Fibroblast of upper back skin (primary cell): Measurements from ENCODE around the gene ANXA10.
A peak's percentile ranks its signal among the peaks of the same experiment; 100 is the strongest.
"Not testable (repeated sequence)": the region's sequence is repeated elsewhere in the genome, so short reads cannot be mapped to it uniquely, and the experiment has no call there.

Source experiments
- DNase-seq: peaks from one replicate; pipeline ENCODE4 v3.0.0-alpha.2; 2013

The ANXA10 gene

DNA sequence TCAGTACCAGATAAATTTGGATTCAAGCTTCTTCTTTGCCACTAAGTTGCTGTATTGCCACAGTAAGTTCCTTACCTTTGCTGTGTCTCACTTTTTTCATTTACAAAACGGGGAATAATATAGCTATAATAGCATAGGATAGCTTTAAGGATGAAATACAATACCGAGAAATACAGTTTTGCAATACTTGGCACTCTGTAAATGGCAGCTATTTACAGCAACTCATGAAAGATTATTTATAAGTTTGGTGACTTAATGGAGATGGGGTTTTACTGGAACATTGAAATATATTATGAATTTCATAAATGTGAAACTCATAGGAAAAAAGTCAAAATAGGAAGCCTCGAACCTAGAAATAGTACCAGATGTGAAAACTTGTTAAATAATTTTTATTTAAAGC, 27.6 kb downstream of the ANXA10 start:
- no peak for DNase-seq

DNA sequence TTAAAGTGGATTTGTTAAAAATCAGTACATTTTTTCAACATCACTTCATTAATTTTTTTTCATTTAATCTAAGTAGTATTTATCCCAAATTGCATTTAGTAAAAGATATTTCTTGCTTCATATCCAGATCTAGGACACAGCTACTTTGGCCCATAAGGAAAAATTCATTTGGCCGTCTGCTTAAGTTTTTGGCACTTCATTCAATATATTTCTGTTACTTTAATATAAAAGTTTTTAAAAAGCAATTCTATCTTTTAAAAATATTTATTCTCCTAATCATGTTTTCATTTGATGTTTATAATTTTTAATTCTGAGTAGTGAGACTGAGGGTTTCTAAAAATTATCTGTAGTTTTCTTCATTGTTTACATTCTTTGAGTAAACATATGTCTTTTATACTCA, 28.5 kb downstream of the ANXA10 start:
- no peak for DNase-seq

DNA sequence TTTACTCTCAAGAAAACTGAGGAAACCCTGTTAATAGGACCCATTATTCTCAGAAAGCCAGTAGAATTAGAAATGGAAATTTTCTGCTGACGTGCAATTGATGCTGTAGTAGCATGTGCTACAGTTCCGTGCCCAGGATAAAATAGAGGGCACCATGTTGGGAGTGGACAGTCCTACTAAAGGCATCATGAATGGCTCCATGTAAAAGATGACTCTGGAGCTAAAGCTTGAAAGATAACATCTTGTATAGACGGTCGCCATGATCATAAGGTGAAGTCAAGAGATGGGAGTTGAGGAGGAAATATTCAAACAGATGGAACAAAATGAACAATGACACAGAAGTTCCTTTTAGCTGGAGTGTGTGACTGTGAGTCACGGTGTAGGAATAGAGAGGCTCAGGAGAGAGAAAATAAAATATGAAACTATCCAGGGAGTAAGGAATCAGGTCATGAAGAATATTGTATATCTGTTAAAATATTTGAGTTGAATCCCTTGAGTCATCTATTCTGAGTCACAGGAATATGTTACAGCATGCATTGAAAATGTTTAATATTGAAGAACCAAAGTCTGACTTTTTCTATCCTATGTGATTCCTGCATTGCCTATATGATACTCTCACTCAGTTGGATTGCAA, 31.8 kb downstream of the ANXA10 start:
- peak; percentile 82 for DNase-seq

DNA sequence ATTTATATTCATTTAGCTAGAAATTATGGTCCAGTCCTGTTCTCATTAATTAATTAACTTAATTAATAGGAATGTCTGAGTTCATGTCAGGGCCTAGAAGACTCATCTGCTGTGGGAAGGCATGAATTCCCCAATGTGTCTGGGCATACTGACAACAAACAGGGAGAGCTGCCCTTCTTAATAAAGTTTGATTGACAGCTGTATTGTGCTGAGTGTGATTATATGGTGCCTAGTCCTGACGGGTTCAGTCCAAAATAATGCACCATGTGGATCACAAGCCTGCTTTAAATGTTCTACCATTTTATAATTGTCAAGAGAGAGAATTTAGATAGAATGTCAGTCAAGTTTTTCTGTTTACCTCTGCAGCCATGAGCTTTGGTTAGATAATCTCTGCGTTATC, 34.6 kb downstream of the ANXA10 start:
- DNase-seq: no peak

DNA sequence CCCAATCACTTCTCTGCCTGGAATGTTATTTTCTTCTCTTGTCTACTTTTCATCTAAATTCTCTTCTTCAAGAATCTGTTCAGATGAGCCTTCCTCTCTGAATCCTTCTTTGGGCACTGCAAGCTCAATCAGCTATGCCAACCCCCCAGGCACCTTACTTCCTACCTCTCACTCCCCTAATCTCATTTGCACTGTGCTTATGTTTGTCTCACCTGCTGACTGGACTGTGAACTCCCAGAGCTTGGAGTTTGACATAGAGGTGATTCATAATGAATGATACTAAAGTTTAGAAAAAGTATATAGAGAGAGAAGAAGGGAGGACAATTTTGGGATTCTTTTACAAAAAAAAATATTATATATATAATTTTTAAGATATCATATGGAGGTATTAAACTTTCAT, 36.3 kb downstream of the ANXA10 start:
- no peak for DNase-seq

DNA sequence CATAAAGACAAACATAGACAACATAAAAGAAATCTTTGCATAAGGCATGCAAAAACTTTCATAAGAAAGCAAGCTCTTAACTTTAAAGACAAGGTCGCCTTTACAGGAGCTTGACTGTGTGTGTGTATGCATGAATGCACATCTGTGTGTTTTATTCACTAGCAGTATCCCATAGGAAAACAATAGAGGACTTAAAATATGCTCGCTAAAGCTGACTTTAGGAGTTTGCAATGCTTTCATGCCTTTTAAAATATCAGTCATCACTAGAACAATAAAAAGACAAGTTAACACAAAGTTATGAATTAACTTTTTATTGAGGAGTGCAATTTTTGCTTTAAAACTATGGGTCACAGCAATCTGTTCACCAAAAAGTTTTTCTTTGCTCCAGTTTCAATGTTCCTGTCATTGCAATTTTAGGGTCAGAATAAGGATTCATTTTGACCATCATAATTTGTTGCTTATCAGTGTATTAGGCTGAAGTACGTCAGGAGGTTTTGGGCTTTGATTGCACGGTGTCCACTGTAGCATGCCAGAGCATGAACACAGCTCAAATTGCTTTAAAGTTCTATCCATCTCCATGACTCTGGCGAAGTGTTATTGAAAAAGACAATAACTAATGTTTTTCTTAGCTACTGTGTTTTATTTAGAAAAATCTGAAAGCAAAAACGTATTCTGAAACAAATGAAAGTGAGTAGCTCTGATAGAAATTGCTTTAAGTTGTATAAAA, 36.9 kb downstream of the ANXA10 start:
- no peak for DNase-seq

DNA sequence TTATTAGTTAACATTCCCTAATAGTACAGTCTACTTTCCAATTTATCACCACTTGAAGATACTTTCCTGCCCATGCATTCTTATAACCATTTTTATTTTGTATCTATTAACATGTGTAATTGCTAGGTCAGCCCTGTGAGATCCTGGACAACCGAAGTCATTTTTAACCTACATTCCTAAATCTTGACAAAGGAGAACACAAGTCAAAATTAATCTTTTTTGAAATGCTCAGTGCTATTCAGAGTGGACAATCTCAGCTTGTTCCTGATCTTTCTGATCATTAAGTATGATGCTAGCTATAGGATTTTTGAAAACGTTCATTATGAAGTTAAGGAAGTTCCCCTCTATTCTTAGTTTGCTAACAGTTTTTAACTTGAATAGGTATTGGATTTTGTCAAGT, 37.5 kb downstream of the ANXA10 start:
- no peak for DNase-seq

DNA sequence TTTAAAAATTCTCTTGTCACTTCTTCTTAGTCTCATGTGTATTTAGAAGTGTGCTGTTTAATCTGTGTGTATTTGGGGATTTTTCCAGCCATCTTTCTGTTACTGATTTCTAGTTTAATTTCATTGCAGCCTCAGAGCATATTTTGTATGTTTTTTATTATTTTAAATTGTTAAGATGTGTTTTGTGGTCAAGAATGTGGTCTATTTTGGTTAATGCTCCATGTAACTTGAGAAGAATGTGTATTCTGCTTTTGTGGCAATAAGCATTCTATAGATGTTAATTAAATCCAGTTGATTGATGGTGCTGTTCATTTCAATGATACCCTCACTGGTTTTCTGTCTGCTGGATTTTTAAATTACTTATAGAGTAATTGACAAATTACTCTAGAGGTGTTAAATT, 38.9 kb downstream of the ANXA10 start:
- DNase-seq: peak; percentile 59

DNA sequence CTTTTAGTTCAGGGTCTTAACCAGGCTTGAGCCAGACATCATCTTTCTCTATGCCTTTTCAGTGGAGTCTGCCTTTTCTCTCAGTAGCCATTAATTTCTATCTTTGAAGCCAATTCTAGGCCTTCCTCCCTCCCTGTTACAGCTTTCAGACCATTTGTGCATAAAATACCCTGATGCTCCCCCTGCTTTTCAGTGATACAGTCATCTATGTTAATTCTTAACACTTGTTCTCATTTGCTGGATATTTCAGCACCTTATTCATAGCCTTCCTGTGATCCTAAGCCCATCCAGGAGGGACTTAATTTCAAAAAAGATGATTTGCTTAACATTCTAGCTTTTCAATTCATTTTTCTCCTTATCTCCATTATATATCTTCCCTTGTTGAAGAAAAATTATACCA, 42.3 kb downstream of the ANXA10 start:
- DNase-seq: no peak

DNA sequence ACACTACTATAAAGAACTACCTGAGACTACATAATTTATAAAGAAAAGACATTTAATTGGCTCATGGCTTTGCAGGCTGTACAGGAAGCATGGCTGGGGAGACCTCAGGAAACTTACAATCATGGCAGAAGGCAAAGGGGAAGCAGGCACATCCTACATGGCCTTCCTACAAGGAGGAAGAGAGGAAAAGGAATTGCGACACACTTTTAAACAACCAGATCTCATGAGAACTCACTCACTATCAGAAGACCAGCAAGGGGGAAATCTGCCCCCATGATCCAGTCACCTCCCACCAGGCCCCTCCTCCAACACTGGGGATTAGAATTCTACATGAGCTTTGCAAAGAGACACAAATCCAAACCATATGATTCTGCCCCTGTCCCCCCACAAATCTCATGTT, 43.5 kb downstream of the ANXA10 start:
- not testable (repeated sequence) for DNase-seq

DNA sequence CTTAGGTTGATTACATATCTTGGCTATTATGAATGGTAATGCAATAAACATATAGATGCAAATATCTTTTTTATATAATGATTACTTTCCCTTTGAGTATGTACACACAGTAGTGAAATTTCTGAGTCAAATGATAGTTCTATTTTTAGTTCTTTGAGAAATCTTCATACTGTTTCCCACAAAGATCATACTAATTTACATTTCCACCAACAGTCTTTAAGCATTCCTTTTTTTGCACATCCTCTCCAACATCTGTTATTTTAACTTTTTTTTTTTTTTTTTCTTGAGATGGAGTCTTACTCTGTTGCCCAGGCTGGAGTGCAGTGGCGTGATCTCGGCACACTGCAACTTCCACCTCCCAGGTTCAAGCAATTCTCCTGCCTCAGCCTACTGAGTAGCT, 45.4 kb downstream of the ANXA10 start:
- DNase-seq: peak; percentile 56

DNA sequence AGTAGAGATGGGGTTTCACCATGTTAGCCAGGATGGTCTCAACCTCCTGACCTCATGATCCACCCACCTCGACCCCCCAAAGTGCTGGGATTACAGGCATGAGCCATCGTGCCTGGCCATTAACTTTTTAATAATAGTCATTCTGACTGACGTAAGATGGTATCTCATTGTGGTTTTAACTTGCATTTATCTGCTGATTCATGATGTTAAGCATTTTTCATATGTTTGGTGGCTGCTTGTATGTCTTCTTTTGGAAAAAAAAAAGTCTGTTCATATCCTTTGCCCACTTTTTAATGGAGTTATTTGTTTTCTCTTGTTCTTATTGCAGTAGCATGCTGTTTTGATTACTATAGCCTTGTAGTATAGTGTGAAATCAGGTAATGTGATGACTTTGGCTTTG, 45.8 kb downstream of the ANXA10 start:
- DNase-seq: peak; percentile 93

DNA sequence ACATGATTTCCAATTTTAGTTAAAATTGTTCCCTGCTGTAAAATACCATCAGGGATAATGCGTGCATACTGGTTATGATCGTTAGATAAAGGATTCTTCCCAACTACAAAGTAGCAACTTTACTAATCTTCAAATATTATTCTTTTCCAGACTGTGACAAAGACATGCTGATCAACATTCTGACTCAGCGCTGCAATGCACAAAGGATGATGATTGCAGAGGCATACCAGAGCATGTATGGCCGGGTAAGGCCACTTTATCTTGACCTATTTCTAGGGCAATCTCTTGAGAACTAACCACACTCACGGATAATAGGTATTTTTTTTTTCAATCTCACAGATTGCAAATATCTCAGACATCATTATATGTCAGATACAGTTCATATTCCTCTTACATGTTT, 47.0 kb downstream of the ANXA10 start:
- DNase-seq: peak; percentile 67

DNA sequence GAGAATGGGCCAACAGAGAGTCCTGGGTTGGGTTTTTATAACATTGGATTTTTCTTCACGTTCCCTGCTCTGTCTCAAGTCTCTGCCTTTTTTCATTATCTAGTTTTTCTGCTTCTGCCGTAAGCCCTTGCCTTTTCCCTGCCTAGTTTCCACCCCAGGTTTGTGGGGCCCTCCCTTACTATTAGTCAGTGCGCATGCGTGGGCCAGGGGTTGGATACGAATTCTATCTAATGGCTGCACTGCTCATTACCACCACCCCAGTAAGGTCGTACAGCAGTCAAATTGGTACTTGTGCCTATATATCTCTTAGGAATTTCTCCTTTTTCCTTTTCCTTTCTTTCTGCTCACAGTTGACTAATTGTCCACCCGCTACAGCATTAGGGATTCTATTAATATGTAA, 49.4 kb downstream of the ANXA10 start:
- no peak for DNase-seq

DNA sequence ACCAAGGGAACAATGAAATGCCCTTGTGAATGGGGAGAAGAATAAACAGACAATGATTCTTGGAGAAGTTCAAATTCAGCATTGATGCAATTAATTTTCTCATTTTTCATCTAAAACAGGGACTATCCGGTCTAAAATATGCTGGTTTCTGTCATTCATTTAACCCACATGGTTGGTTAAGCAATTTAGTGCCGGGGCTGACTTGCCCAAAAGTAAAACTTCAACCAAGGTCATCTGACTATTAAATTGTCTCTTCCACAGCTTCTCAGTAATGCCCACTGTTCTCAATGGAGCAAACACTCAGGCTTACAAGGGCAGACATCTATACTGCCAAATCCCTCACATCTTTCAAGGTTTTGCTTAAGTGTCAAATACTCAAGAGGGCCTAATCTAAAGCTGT, 51.3 kb downstream of the ANXA10 start:
- DNase-seq: no peak

DNA sequence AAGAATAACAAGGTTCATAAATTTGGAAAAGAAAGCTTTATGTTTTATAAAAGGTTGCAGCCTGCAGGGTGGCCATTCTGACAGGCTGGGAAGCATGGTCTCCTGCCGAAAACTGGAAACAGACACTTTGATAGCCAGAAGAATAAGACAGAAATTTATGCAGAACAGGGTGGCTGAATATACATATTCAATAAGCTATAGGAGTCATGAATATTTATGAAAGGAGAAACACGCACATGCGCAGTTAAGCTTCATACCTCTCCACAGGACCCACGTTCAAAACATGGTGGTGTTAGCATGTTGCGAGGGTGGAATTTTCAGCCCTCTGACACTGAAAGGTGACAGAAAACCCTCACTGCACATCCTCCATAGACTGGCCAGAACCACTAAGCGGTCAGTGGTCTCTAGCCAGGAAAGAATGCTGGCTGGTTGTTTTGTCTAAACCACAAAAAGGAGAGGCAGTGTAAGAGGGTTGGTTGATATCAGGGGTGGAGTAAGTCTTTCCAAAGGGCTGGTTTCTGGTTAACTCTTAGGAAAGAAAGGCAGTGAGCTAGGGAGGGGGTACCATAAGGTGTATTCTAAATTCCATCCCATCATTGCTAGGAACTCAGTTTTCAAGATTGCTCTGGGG, 58.2 kb downstream of the ANXA10 start:
- peak; percentile 24 for DNase-seq

DNA sequence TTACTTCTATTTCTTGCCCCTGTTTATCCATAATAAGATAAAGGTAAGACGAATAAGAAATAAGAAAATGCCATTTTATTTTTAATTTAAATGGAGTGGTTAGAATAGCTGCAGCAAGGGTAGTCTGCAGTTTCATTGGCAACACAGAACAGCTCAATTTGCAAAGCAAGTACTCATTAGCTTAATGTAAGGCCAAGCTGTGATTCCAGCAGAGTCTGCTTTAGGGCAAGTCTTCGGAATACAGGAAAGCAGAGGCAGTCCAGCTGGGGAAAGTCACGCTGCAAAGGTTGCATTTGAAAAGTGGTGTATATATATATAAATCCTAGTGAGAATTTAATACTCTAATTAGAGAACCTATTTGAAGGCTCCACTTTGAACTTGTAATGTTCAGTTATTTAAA, 59.0 kb downstream of the ANXA10 start:
- no peak for DNase-seq

DNA sequence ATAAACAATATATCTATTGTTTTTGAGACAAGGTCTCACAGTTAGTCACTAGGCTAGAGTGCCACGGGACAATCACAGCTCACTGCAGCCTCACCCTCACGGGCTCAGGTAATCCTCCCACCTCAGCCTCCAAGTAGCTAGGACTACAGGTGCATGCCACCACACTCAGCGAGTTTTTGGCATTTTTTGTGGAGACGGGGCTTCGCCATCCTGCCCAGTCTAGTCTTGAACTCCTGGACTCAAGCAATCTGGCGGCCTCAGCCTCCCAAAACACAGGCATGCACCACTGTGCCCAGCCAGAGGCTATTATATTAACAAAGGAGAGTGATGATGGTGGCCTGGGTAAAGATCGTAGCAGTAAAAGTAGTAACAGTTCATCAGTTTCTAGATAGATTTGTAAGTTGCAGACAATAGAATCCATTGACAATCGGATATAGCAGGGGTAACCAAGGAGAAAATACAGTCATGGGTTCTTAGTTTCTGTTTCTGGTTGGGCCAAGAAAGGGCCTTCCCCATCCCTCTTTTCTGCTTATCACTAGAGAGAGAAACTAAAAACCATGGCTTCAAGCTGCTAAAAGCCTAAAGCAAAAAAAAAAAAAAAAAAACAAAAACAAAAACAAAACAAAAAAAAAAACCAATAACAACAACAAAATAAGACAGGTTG, 60.6 kb downstream of the ANXA10 start:
- DNase-seq: no peak

DNA sequence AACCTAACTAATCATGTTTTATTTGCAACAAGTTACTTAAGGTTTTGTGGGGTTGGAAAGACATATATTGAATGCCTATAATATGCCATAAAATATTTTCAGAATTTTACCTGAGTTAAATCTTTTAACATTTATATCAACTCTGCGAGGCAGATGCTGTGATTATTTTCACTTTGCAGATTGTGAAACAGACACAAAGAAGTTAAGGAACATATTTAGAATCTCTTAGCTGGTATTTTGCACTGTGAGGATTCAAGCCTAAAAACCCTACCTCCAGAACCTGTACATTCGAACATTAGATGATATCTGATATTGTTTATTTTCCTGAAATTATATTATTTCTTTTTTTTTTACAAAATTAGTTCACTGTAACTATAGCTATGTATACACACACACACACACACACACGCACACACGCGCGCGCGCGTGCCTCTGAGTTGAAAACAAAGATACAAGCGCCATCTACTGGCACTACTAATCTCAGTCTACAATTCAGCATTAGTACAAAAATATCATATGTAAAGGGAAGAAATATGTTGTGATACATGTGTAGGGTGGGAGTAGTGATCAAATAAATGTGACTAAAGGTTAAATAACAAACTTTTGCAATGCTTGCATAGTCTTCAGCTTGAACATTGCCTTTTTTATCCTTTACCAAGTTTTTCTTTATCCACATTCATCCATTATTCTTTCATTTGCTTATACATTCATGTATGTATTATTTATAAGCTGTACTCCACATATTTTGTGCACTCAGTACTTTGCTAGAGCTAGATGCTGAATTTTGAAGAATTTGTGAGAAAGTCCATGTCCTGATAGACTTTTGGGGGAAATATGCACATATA, 61.5 kb downstream of the ANXA10 start:
- peak; percentile 79 for DNase-seq

DNA sequence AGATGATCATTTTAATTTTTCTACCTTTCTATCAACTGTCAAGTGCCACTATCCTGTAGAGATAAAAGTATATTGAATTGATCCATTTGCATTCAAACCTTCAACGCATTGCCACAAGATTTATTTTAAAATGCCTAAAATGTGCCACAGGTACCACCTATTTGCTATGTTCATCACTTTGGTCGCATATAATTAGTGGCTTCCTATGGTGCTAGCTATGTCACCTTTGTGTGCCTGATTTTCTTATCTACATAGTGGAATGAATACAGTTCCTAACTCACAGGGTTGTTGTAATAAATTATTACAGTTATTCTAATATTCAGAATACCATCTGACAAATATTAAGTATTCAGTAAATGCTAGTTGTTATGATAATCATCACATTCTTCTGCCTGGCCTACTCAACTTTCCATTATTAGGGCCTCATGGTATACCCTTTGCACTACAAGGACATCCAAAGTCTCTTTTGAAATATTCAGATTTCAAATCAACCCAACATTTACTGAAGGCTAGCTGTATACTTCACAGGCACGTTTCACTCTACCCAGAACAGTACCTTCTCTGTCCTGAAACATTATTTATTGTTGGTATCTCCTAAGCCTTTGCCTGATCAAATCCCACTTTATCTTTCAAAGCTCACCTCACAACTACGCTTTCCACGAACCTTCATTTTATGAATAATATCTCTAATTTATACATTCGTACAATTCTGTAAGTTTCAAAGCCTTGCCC, 62.4 kb downstream of the ANXA10 start:
- no peak for DNase-seq

DNA sequence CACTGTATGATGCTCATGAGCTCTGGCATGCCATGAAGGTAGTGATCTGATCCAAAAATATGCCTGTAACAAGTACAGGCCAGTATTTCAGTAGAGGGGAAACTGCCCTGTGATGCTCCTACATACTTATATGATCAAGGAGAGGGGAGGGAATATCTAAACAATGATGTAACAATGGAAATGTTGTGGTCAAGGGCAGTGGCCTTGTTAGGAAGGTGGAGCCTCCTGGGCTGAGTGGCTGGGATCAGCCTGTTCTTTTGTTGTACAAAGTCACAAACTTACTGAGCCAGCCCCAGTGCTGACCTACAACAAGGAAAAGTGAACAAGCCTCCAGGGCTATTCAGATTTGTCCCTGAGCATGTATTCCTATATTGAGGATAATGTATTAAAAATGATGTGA, 70.3 kb downstream of the ANXA10 start:
- peak; percentile 44 for DNase-seq

DNA sequence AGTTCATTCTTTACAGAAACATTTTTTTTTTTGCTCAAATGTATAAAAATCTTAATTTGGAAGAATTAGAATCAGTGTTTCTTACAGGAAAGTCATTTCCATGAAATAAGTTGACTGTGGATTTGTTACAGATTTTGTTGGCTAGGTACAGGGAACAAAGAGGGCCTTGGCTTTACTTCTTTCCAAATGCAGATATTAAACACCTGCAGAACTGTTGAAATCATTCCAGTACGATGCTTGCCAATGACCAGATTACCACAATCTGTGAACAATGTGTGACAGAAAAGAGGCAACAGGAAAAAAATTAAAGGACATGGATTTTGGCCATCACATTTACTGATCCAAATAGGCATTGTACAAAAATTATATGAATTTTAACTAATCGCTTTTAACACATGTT, 70.8 kb downstream of the ANXA10 start:
- no peak for DNase-seq
